Liver (tissue), 9 donors: ENCODE results near the gene TSPO. TPM values are rescaled to one million over a fixed set of nuclear protein-coding genes. Genes with fewer than 3 reads are reported as not detected.

Experiments used
- DNase-seq: peaks from one replicate; pipeline ENCODE4 v3.0.0-alpha.2; 2017; ENCODE audit warnings: low spot score
- H3K27ac ChIP-seq, 2 donors: one replicate each; pipeline ENCODE4 v1.7.0; 2013; ENCODE audit warnings: inconsistent platforms in 2 of 2, low read length in 2 of 2, control low read depth in 1 of 2, low read depth in 1 of 2, mild to moderate bottlenecking in 1 of 2
- H3K27me3 ChIP-seq, 4 donors: one replicate each; pipeline versions ENCODE4 v1.6.1 to v1.7.0; 2013; ENCODE audit warnings: low read length in 3 of 4, inconsistent platforms in 1 of 4, mild to moderate bottlenecking in 1 of 4, moderate library complexity in 1 of 4; ENCODE audit not compliant: control insufficient read depth in 4 of 4, insufficient read depth in 4 of 4
- H3K36me3 ChIP-seq, 4 donors: one replicate each; pipeline versions ENCODE4 v1.6.1 to v1.7.0; 2013; ENCODE audit warnings: low read length in 3 of 4, mild to moderate bottlenecking in 3 of 4, low read depth in 1 of 4, moderate library complexity in 1 of 4; ENCODE audit not compliant: control insufficient read depth in 4 of 4, insufficient read depth in 3 of 4
- H3K4me1 ChIP-seq, 4 donors: one replicate each; pipeline versions ENCODE4 v1.6.1 to v1.7.0; 2013; ENCODE audit warnings: low read length in 3 of 4, mild to moderate bottlenecking in 3 of 4, moderate library complexity in 1 of 4; ENCODE audit not compliant: control insufficient read depth in 4 of 4, insufficient read depth in 4 of 4
- H3K4me3 ChIP-seq, 3 donors: one replicate each; pipeline versions ENCODE4 v1.6.1 to v1.7.0; 2013; ENCODE audit warnings: low read length in 3 of 3, control low read depth in 1 of 3, low read depth in 1 of 3, mild to moderate bottlenecking in 1 of 3
- H3K9ac ChIP-seq, 2 donors: one replicate each; pipeline ENCODE4 v1.7.0; 2013; ENCODE audit warnings: low read length in 2 of 2, mild to moderate bottlenecking in 2 of 2, moderate library complexity in 2 of 2, control low read depth in 1 of 2, low read depth in 1 of 2
- H3K9me3 ChIP-seq, 4 donors: one replicate each; pipeline versions ENCODE4 v1.6.1 to v1.7.0; 2013; ENCODE audit warnings: low read length in 3 of 4; ENCODE audit not compliant: control insufficient read depth in 4 of 4
- EGR1 ChIP-seq, 2 donors: IDR thresholded peaks; 2 replicates each; pipeline ENCODE4 v1.6.1; 2016 to 2018; ENCODE audit warnings: antibody characterized with exemption in 2 of 2, low read depth in 2 of 2
- FOXA1 ChIP-seq: IDR thresholded peaks from 2 replicates; pipeline ENCODE4 v1.6.1; 2016; ENCODE audit warnings: antibody characterized with exemption
- FOXA2 ChIP-seq: IDR thresholded peaks from 2 replicates; pipeline ENCODE4 v1.6.1; 2016; ENCODE audit warnings: antibody characterized with exemption
- GABPA ChIP-seq, 2 donors: IDR thresholded peaks in 1 of 2; conservative IDR thresholded peaks in 1 of 2; 2 replicates each; pipeline ENCODE4 v1.6.1; 2016; ENCODE audit warnings: antibody characterized with exemption in 2 of 2, mild to moderate bottlenecking in 1 of 2, moderate library complexity in 1 of 2
- HNF4A ChIP-seq, 2 donors: conservative IDR thresholded peaks; 2 replicates each; pipeline ENCODE4 v1.6.1; 2016; ENCODE audit warnings: antibody characterized with exemption in 2 of 2, mild to moderate bottlenecking in 2 of 2
- HNF4G ChIP-seq: IDR thresholded peaks from 2 replicates; pipeline ENCODE4 v1.6.1; 2016; ENCODE audit warnings: antibody characterized with exemption
- JUND ChIP-seq, 2 donors: IDR thresholded peaks; 2 replicates each; pipeline ENCODE4 v1.6.1; 2016; ENCODE audit warnings: antibody characterized with exemption in 2 of 2
- NR2F2 ChIP-seq: IDR thresholded peaks from 2 replicates; pipeline ENCODE4 v1.6.1; 2016; ENCODE audit warnings: antibody characterized with exemption
- RAD21 ChIP-seq, 2 donors: IDR thresholded peaks; 2 replicates each; pipeline ENCODE4 v1.6.1; 2016; ENCODE audit warnings: antibody characterized with exemption in 2 of 2, mild to moderate bottlenecking in 2 of 2
- RXRA ChIP-seq, 2 donors: IDR thresholded peaks; 2 replicates each; pipeline ENCODE4 v1.6.1; 2017 to 2018; ENCODE audit warnings: antibody characterized with exemption in 2 of 2, mild to moderate bottlenecking in 1 of 2
- SP1 ChIP-seq: IDR thresholded peaks from 2 replicates; pipeline ENCODE4 v1.6.1; 2018; ENCODE audit warnings: antibody characterized with exemption, mild to moderate bottlenecking
- TAF1 ChIP-seq: conservative IDR thresholded peaks from 2 replicates; pipeline ENCODE4 v1.6.1; 2016; ENCODE audit warnings: antibody characterized with exemption, mild to moderate bottlenecking
- YY1 ChIP-seq: IDR thresholded peaks from 2 replicates; pipeline ENCODE4 v1.6.1; 2016; ENCODE audit warnings: antibody characterized with exemption, mild to moderate bottlenecking
- whole genome bisulfite sequencing: extraction: QIAGEN DNeasy Blood & Tissue Kit; methylation state at CpG from one replicate; pipeline ENCODE4 v1.1.7; 2013; 5-methylcytosine and 5-hydroxymethylcytosine counted together
- polyA plus RNA-seq, 2 donors: library from polyadenylated mRNA; stranded (reverse) in 1 of 2; unstranded in 1 of 2; fragments of 200-250 nt in 1 of 2; fragments of >200 nt in 1 of 2; fragmentation: Nextera tagmentation in 1 of 2; extraction: Ambion mirVana in 1 of 2; gene quantifications; one replicate each; pipeline versions ENCODE4 v1.2.1 to v1.2.3, GENCODE V29; 2013 to 2015
- total RNA-seq, 2 donors: library from RNA; depleted of rRNA; stranded (reverse); fragments of >200 nt; gene quantifications; one replicate each; pipeline ENCODE4 v1.2.3, GENCODE V29; 2014
- TF ChIP-seq, protein P1 (sequence below): IDR thresholded peaks from 2 replicates; pipeline ENCODE4 v1.6.1; 2016; ENCODE audit warnings: antibody characterized with exemption, mild to moderate bottlenecking
- TF ChIP-seq, protein P2 (sequence below): IDR thresholded peaks from 2 replicates; pipeline ENCODE4 v1.6.1; 2016; ENCODE audit warnings: antibody characterized with exemption
- TF ChIP-seq, protein P3 (sequence below): IDR thresholded peaks from 2 replicates; pipeline ENCODE4 v1.6.1; 2016; ENCODE audit warnings: antibody characterized with exemption
- TF ChIP-seq, protein P4 (sequence below): IDR thresholded peaks from 2 replicates; pipeline ENCODE4 v1.6.1; 2016; ENCODE audit warnings: antibody characterized with exemption
- donor health status: healthy.
- donor health status: healthy.
- donor health status: healthy.
- donor health status: healthy.
- donor health status: healthy.

The TSPO gene
- total and polyA plus RNA-seq, 4 donors, result 27.6 to 61.9 (median 40.2) TPM

DNA sequence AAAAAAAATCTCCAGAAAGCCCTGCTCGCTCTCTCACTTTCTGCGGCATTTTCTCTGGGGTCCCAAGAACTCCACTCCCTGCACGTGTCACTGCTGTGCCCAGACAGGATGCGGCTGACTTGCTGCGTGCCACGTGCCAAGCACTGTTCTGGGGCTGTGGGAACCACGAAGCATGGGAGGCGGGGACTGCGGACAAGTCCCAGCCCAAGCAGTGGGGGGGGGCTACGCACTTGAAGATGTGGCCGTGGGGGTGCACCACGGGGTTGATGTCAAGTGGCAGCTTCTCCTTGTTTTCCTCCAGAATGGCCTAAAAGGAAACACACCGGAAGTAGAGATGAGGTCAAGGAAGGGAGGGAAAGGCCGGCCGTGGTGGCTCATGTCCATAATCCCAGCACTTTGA, 24.7 kb downstream of the TSPO start:
- DNase-seq, result no peak
- no peak overlapping the region for H3K27ac ChIP-seq
- H3K9me3 ChIP-seq, result no peaks in the 10 kb centered on the region
- H3K36me3 ChIP-seq, result peaks cover 20 to 64% (median 26%) of the 10 kb centered on the region in 4 donors
- WGBS, result 85% methylated on average over 15 of the region's 15 CpGs
- H3K9ac ChIP-seq, result no peak overlapping the region
- no peak overlapping the region for H3K4me3 ChIP-seq
- no peaks in the 10 kb centered on the region for H3K27me3 ChIP-seq
- TF ChIP-seq, protein P1, sequence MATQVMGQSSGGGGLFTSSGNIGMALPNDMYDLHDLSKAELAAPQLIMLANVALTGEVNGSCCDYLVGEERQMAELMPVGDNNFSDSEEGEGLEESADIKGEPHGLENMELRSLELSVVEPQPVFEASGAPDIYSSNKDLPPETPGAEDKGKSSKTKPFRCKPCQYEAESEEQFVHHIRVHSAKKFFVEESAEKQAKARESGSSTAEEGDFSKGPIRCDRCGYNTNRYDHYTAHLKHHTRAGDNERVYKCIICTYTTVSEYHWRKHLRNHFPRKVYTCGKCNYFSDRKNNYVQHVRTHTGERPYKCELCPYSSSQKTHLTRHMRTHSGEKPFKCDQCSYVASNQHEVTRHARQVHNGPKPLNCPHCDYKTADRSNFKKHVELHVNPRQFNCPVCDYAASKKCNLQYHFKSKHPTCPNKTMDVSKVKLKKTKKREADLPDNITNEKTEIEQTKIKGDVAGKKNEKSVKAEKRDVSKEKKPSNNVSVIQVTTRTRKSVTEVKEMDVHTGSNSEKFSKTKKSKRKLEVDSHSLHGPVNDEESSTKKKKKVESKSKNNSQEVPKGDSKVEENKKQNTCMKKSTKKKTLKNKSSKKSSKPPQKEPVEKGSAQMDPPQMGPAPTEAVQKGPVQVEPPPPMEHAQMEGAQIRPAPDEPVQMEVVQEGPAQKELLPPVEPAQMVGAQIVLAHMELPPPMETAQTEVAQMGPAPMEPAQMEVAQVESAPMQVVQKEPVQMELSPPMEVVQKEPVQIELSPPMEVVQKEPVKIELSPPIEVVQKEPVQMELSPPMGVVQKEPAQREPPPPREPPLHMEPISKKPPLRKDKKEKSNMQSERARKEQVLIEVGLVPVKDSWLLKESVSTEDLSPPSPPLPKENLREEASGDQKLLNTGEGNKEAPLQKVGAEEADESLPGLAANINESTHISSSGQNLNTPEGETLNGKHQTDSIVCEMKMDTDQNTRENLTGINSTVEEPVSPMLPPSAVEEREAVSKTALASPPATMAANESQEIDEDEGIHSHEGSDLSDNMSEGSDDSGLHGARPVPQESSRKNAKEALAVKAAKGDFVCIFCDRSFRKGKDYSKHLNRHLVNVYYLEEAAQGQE, result no peak
- no peak for TF ChIP-seq RAD21 (IDR thresholded peaks at IDR 0.05)
- TF ChIP-seq EGR1 (IDR thresholded peaks at IDR 0.05; ENCODE audit: low read depth in 2 of 2), result no peak
- no peak for TF ChIP-seq JUND (IDR thresholded peaks at IDR 0.05)
- TF ChIP-seq FOXA2, result no peak
- TF ChIP-seq NR2F2, result no peak
- TF ChIP-seq, protein P2, sequence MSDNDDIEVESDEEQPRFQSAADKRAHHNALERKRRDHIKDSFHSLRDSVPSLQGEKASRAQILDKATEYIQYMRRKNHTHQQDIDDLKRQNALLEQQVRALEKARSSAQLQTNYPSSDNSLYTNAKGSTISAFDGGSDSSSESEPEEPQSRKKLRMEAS, result no peak
- no peak for TF ChIP-seq SP1
- H3K4me1 ChIP-seq, result no peaks in the 10 kb centered on the region

DNA sequence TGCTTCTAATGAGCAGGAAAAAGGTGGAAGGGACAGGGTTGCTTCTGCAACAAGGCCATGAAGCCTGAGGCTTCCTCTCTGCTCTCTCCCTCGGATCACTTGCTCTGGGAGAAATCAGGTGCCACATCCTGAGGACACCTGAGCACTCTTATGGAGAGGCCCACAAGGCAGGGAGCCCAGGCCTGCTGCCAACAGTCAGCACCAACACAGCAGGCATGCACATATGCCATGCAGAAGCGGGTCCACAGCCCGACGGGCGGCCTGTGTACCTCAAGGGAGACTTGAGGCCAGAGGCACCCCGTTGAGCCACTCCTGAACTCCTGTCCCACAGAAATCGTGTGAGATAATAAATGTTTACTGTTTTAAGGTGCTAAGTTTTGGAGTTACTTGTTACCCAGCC, 26.1 kb downstream of the TSPO start:
- peaks cover 10 to 50% (median 19%) of the 10 kb centered on the region in 4 donors for H3K36me3 ChIP-seq
- no peaks in the 10 kb centered on the region for H3K9me3 ChIP-seq
- DNase-seq, result no peak
- TF ChIP-seq EGR1 (IDR thresholded peaks at IDR 0.05; ENCODE audit: low read depth in 2 of 2), result no peak
- TF ChIP-seq TAF1, result no peak
- WGBS, result 96% methylated on average over 7 of the region's 7 CpGs
- H3K27me3 ChIP-seq, result no peaks in the 10 kb centered on the region
- no peaks in the 10 kb centered on the region for H3K4me1 ChIP-seq
- H3K4me3 ChIP-seq, result no peak overlapping the region
- no peak overlapping the region for H3K27ac ChIP-seq
- no peak overlapping the region for H3K9ac ChIP-seq

DNA sequence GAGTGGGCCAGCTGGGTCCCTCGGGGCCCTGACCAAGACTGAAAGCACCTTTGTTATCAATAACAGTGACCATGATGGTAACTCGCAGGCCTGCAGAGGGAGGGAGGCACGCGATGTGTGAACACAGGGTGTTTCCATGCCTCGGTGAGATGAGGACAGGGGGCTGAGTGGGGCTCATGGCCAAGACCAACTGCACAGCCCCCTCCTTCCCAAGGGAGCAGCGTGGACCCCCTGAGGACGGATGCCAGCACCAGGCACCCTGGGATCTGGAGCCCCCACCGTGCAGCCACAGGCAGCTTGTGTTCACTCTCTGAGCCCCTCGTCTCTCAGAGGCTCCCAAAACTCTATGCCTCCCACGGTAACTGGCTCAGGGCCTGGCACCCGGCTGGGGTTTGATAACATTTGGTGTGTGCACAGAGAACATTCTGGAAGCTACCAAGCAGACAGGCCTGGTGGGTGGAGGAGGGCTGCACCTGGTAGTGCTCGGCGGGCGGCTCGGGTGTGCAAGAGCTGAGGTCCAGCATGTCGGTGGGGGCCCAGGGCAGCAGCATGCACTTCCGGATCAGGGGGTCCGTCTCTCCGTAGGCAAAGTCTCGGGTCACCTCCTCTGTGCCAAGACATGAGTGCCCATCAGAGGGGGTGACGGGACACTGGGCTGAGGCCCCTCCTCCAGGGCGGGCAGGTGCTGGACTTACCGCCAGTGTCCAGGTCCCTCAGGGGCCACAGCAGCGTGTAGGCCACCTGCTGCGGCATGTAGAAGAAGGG, 28.0 kb downstream of the TSPO start:
- WGBS, result 98% methylated on average over 25 of the region's 25 CpGs
- H3K27ac ChIP-seq, result no peak overlapping the region
- H3K9me3 ChIP-seq, result no peaks in the 10 kb centered on the region
- no peak overlapping the region for H3K4me3 ChIP-seq
- no peak overlapping the region for H3K9ac ChIP-seq
- H3K4me1 ChIP-seq, result no peaks in the 10 kb centered on the region
- no peak for DNase-seq
- no peaks in the 10 kb centered on the region for H3K27me3 ChIP-seq
- peaks cover 6 to 35% (median 14%) of the 10 kb centered on the region in 4 donors for H3K36me3 ChIP-seq
- TF ChIP-seq FOXA2, result no peak
- TF ChIP-seq, protein P3, sequence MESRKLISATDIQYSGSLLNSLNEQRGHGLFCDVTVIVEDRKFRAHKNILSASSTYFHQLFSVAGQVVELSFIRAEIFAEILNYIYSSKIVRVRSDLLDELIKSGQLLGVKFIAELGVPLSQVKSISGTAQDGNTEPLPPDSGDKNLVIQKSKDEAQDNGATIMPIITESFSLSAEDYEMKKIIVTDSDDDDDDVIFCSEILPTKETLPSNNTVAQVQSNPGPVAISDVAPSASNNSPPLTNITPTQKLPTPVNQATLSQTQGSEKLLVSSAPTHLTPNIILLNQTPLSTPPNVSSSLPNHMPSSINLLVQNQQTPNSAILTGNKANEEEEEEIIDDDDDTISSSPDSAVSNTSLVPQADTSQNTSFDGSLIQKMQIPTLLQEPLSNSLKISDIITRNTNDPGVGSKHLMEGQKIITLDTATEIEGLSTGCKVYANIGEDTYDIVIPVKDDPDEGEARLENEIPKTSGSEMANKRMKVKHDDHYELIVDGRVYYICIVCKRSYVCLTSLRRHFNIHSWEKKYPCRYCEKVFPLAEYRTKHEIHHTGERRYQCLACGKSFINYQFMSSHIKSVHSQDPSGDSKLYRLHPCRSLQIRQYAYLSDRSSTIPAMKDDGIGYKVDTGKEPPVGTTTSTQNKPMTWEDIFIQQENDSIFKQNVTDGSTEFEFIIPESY, result no peak
- no peak for TF ChIP-seq HNF4A (conservative IDR thresholded peaks at IDR 0.05)
- TF ChIP-seq HNF4G, result no peak
- no peak for TF ChIP-seq RXRA (IDR thresholded peaks at IDR 0.05)
- TF ChIP-seq, protein P2, result no peak
- TF ChIP-seq RAD21 (IDR thresholded peaks at IDR 0.05), result no peak
- no peak for TF ChIP-seq FOXA1
- TF ChIP-seq, protein P1, result no peak
- TF ChIP-seq EGR1 (IDR thresholded peaks at IDR 0.05; ENCODE audit: low read depth in 2 of 2), result no peak
- TF ChIP-seq YY1, result no peak
- TF ChIP-seq, protein P4, sequence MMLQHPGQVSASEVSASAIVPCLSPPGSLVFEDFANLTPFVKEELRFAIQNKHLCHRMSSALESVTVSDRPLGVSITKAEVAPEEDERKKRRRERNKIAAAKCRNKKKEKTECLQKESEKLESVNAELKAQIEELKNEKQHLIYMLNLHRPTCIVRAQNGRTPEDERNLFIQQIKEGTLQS, result no peak
- no peak for TF ChIP-seq GABPA (IDR thresholded peaks at IDR 0.05 in 1 of 2, conservative IDR thresholded peaks at IDR 0.05 in 1 of 2)
